Measurements from ENCODE around the gene PPFIA1.

Gene PPFIA1

DNA sequence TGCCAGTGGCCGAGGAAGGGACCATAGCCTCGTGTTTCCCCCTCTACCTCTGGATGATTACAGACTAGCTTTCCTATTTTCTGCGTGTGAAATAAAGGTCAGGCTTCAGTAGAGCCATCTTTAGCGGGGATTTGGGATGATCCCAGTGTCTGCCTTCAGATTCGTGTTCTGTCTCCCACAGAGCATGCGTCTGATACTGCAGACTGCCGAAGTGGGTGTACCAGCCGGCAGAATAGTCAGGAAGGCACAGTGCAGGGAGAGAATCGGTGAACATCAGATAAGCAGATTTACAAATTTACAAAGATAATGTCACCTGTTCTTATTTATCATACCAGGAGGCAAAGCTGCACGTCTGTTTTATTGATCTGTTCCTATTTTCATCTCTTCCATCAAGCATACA is 138.9 kb downstream of the PPFIA1 start:
- Histone ChIP-seq H3K4me3 (ENCODE audit: low read depth, low read length) (no peak overlapping the region), H3K27me3 (ENCODE audit: control insufficient read depth, insufficient read depth, low read length) (no peaks in the 10 kb centered on the region), H3K4me1 (no peaks in the 10 kb centered on the region), H3K9ac (no peak overlapping the region), H3K27ac (no peak overlapping the region), H3K4me2 (ENCODE audit: low read length) (no peak overlapping the region), H2AFZ (no peak overlapping the region), H3K9me3 (ENCODE audit: control insufficient read depth, low read length) (no peaks in the 10 kb centered on the region), H3K79me2 (no peaks in the 10 kb centered on the region), H3K36me3 (ENCODE audit: control insufficient read depth, insufficient read depth, low read length) (no peaks in the 10 kb centered on the region)
- TF ChIP-seq, protein P1, sequence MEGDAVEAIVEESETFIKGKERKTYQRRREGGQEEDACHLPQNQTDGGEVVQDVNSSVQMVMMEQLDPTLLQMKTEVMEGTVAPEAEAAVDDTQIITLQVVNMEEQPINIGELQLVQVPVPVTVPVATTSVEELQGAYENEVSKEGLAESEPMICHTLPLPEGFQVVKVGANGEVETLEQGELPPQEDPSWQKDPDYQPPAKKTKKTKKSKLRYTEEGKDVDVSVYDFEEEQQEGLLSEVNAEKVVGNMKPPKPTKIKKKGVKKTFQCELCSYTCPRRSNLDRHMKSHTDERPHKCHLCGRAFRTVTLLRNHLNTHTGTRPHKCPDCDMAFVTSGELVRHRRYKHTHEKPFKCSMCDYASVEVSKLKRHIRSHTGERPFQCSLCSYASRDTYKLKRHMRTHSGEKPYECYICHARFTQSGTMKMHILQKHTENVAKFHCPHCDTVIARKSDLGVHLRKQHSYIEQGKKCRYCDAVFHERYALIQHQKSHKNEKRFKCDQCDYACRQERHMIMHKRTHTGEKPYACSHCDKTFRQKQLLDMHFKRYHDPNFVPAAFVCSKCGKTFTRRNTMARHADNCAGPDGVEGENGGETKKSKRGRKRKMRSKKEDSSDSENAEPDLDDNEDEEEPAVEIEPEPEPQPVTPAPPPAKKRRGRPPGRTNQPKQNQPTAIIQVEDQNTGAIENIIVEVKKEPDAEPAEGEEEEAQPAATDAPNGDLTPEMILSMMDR (IDR thresholded peaks at IDR 0.05) = no peak

DNA sequence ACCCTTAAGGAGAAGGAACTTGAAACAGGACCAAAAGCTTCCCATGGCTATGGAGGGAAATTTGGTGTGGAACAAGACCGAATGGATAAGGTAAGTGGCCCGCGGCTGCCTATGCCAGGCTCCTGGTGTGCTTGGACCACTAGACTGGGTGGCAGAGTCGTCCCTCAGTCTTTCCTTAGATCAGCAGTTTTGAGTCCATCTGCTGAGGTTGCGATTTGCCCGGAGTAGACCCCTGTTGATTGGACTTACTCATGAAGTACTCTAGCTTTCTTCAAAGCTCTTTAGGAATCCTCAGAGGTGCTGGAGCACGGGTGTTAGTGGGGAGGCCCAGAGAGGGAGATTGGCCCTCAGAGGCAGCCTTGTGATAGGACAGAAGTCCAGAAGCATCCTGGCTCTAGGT is 139.4 kb downstream of the PPFIA1 start:
- H3K27me3 ChIP-seq (ENCODE audit: control insufficient read depth, insufficient read depth, low read length) = no peaks in the 10 kb centered on the region
- H3K36me3 ChIP-seq (ENCODE audit: control insufficient read depth, insufficient read depth, low read length) = no peaks in the 10 kb centered on the region
- H3K9ac ChIP-seq = no peak overlapping the region
- TF ChIP-seq, protein P1 (IDR thresholded peaks at IDR 0.05) = no peak
- no peaks in the 10 kb centered on the region for H3K4me1 ChIP-seq
- no peak overlapping the region for H3K4me3 ChIP-seq (ENCODE audit: low read depth, low read length)
- no peak overlapping the region for H3K27ac ChIP-seq
- no peaks in the 10 kb centered on the region for H3K9me3 ChIP-seq (ENCODE audit: control insufficient read depth, low read length)
- no peak overlapping the region for H2AFZ ChIP-seq
- H3K4me2 ChIP-seq (ENCODE audit: low read length) = no peak overlapping the region
- H3K79me2 ChIP-seq = no peaks in the 10 kb centered on the region

DNA sequence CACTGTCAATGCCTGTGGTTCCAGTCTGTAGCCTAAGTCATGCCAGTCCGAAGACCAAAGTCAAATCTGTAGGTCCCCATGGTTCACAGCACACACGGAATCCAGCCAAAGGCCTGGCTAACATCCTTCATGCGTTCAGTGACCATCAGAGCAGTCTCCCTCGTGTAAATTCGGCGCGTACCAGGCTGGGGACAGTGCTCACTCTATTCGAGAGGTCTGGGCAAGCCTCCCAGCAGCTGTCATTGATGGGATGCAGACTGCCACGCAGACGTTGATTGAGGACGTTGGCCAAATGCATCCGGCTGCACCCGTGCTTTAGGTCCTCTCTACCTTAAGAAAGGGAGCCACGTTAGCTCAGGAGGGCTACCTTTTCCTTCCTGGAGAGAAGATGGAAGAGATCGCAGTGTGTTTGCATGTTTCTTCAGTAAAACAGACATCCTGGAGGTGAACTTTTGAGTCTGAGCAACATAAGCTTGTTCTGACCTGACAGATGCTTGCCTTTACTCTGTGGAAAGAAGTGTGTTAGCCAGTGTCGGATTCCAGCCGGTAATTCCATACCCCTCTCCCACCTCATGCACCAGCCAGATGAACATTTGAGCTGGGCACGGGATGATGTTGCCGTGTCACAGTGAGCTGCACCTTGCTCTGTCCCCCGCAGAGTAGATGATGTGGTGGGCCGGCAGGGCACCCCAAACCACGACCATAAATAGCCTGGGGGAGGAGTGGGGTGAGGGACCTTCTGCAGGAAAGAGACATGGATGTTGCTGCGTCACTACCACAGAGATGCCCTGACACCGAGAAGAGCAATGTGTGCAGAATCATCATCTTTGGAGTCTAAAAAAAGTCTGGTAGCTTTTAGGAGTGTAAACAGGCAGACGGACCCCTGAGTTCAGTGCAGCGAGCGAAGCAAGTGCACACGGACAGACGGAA is 140.1 kb downstream of the PPFIA1 start:
- H3K27me3 ChIP-seq (ENCODE audit: control insufficient read depth, insufficient read depth, low read length) = no peaks in the 10 kb centered on the region

DNA sequence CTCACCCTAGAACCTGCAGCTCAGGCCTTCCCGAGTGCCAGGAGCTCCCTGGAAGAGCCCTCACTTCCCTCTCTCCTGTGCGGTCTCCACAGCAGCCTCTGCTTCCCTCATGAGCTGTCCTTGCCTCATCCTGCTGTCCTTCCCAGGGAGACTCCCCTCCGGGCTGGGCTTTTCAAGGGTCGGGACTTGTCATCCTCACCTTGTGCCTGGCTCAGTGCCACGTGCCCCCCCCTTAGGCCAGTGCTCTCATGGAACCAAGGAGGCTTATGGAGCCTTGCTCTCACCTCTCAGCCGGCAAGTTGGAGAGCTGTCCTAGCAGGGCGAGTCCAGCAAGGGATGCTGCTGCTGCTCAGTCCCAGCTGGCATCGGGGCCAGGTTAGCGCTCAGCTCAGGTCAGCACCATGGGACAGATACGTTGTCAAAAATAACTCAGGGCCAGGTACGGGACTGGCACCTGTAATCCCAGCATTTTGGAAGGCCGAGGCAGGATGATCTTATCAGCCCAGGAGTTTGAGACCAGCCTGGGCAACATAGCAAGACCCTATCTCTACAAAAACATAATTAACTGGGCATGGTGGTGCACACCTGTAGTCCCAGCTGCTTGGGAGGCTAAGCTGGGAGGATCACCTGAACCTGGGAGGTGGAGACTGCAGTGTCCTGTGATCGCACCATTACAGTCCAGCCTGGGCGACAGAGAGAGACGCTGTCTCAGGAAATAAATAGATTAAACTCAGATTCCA is 141.4 kb downstream of the PPFIA1 start:
- Histone ChIP-seq H3K27me3 (ENCODE audit: control insufficient read depth, insufficient read depth, low read length) (no peaks in the 10 kb centered on the region), H3K36me3 (ENCODE audit: control insufficient read depth, insufficient read depth, low read length) (no peaks in the 10 kb centered on the region)

More for the DNA sequence above, 140.1 kb downstream of the PPFIA1 start:
- H3K36me3 ChIP-seq (ENCODE audit: control insufficient read depth, insufficient read depth, low read length) = no peaks in the 10 kb centered on the region
- no peak overlapping the region for H3K4me2 ChIP-seq (ENCODE audit: low read length)
- TF ChIP-seq, protein P1 (IDR thresholded peaks at IDR 0.05) = no peak
- H3K27ac ChIP-seq = no peak overlapping the region
- H3K9me3 ChIP-seq (ENCODE audit: control insufficient read depth, low read length) = no peaks in the 10 kb centered on the region
- no peaks in the 10 kb centered on the region for H3K79me2 ChIP-seq
- H3K9ac ChIP-seq = no peak overlapping the region
- no peaks in the 10 kb centered on the region for H3K4me1 ChIP-seq
- no peak overlapping the region for H3K4me3 ChIP-seq (ENCODE audit: low read depth, low read length)
- H2AFZ ChIP-seq = no peak overlapping the region

More for the DNA sequence above, 141.4 kb downstream of the PPFIA1 start:
- no peaks in the 10 kb centered on the region for H3K9me3 ChIP-seq (ENCODE audit: control insufficient read depth, low read length)
- H3K4me1 ChIP-seq = no peaks in the 10 kb centered on the region
- H3K79me2 ChIP-seq = no peaks in the 10 kb centered on the region
- no peak overlapping the region for H3K4me2 ChIP-seq (ENCODE audit: low read length)
- no peak overlapping the region for H3K27ac ChIP-seq
- no peak overlapping the region for H2AFZ ChIP-seq
- no peak overlapping the region for H3K9ac ChIP-seq
- no peak overlapping the region for H3K4me3 ChIP-seq (ENCODE audit: low read depth, low read length)
- TF ChIP-seq, protein P1 (IDR thresholded peaks at IDR 0.05) = no peak
